ENCODE results near the gene HAUS3. TPM values are rescaled to one million over a fixed set of nuclear protein-coding genes. Genes with fewer than 3 reads are reported as not detected.
A peak's percentile ranks its signal among the peaks of the same experiment; 100 is the strongest.
"Not testable (repeated sequence)": the region's sequence is repeated elsewhere in the genome, so short reads cannot be mapped to it uniquely, and the experiment has no call there.

Gene HAUS3
- total RNA-seq, 3 donors from 2014 or later, result 20.6 to 24.1 (median 22.5) TPM

GRCh38 chr4:2283199-2283711 is 41.3 kb upstream of the HAUS3 start:
- DNase-seq (no peak), ATAC-seq (no peak)
- Mint-ChIP-seq H3K9me3 (no peaks in the 10 kb centered on the region), H3K27me3 (ENCODE audit: low read depth) (no peaks in the 10 kb centered on the region), H3K4me3 (no peak overlapping the region), H3K36me3 (ENCODE audit: insufficient read depth) (no peaks in the 10 kb centered on the region), H3K4me1 (ENCODE audit: low read depth) (peaks cover 35% of the 10 kb centered on the region)

GRCh38 chr4:2281575-2282343 is 39.8 kb upstream of the HAUS3 start:
- Mint-ChIP-seq H3K4me3 (peak overlapping the region; percentile 50), H3K4me1 (ENCODE audit: low read depth) (peaks cover 35% of the 10 kb centered on the region), H3K36me3 (ENCODE audit: insufficient read depth) (no peaks in the 10 kb centered on the region), H3K9me3 (no peaks in the 10 kb centered on the region), H3K27me3 (ENCODE audit: low read depth) (no peaks in the 10 kb centered on the region)
- ATAC-seq (peak; percentile 85 to 89), DNase-seq (peak; percentile 71)

DNA sequence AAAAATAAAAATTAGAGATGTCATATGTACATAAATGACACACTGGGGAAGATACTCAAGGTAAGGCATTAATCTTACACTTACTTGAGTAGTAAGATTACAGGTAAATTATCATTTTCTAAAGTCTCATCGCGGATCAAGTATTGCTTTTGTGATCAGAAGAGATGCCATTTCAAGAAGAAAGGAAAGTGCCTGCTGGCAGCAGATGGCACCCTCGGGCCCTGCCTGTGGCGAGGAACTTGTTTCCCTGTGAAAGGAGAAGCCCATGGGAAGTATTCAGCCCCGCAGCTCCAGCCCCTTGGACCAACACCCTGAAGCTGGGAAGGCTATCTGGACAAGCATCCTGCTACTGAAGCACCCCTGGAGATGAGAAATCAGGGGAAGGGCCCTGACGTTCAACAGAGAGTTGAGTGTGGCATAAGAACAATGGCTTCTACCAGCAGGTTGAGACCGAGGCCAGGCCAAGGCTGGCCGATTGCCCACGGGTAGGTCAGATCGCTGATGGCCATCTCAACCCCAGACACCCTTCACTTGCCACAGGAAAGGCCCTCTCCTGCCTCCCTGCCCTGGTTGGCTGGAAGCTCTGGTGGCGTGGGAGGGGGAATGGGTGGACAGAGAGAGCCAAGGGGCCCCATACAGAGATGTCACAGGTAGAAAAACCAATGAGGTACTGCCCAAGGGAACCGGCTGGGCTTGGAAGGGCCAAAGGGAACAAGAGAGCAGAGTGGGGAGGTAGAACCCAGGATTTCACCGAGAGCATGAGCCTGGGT is 38.8 kb upstream of the HAUS3 start:
- DNase-seq (no peak), ATAC-seq (no peak)
- Mint-ChIP-seq H3K4me1 (ENCODE audit: low read depth) (peaks cover 35% of the 10 kb centered on the region), H3K27me3 (ENCODE audit: low read depth) (no peaks in the 10 kb centered on the region), H3K9me3 (no peaks in the 10 kb centered on the region), H3K4me3 (no peak overlapping the region), H3K36me3 (ENCODE audit: insufficient read depth) (no peaks in the 10 kb centered on the region)

DNA sequence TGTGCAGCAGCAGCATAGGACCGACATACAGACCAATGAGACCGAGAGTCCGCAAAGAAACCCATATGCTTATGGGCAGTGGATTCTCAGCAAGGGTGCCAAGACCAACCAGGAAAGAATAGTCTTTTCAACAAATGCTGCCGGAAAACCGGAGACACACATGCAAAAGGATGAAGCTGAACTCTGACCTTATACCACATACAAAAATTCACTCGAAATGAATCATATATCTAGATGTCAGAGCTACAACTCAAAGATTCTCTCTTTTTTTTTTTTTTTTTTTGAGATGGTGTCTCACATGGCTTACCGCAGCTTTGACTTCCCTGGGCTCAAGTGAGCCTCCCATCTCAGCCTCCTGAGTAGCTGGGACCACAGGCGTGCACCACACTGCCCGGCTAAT is 36.0 kb upstream of the HAUS3 start:
- Mint-ChIP-seq H3K4me1 (ENCODE audit: low read depth) (peaks cover 24% of the 10 kb centered on the region), H3K9me3 (no peaks in the 10 kb centered on the region), H3K4me3 (no peak overlapping the region), H3K36me3 (ENCODE audit: insufficient read depth) (no peaks in the 10 kb centered on the region), H3K27me3 (ENCODE audit: low read depth) (no peaks in the 10 kb centered on the region)
- no peak for DNase-seq
- ATAC-seq, result no peak

DNA sequence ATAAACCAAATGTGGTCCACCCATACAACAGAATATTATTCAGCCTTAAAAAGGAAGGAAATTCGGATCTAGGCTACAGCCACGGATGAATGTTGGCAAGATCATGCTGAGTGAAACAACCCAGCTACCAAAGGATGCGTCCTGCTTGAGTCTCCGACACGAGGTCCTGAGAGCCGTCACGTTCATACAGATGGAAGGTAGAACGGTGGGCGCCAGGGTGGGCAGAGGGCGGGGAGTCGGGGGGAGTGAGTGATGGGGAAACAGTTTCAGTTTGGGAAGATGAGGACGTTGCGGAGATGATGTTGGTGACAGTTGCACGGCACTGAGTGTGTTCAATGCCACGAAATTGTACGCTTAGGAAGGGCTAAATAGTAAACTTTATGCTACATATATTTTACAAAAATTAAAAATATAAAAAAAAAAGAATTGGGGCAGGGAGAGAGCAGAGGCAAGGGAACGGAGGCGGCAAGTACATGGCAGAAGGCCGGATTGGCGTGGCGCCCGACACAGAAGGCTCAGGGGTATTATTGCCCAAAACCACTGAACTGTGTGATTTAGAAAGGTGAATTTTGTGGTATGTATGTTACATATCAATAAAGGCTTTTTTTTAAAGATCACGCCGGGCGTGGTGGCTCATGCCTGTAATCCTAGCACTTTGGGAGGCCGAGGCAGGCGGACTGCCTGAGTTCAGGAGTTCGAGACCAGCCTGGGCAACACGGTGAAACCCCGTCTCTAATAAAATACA is 34.8 kb upstream of the HAUS3 start:
- DNase-seq (no peak), ATAC-seq (no peak)
- no peaks in the 10 kb centered on the region for H3K36me3 Mint-ChIP-seq (ENCODE audit: insufficient read depth)
- H3K4me1 Mint-ChIP-seq (ENCODE audit: low read depth), result peaks cover 14% of the 10 kb centered on the region
- H3K27me3 Mint-ChIP-seq (ENCODE audit: low read depth), result no peaks in the 10 kb centered on the region
- no peak overlapping the region for H3K4me3 Mint-ChIP-seq
- H3K9me3 Mint-ChIP-seq, result no peaks in the 10 kb centered on the region

DNA sequence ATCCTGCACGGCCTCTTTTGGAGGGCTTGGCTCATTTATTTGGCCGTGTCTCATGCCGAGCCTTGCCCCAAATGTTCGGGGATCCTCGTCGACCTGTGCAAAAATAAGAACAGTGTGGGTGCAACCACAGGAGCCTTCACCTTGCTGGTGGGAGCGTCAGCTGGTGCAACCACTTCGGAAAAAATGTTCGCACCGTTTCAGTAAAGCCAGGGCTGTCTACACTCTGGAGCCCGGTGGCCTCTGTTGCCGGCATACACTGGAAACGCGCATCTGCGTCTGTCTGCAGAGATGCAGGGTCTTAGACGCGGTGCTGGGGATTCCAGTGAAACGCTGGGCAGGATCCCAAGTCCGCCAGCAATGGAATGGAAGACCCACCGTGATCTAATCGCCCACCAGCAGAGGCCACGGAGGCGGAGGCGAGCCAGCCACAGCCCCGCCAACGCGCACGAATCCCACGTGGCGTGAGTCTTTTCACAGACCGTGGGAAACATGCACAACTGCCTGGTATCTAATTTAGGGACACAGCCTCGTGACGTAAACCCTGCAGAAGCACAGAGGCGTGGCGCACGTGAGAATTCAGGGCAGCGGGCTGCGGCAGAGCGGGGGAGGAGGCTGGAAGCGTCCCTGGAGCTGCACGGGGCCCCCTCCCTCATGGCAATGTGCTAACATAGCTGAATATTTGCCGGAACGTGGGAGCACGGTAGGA is 33.8 kb upstream of the HAUS3 start:
- Mint-ChIP-seq H3K27me3 (ENCODE audit: low read depth) (no peaks in the 10 kb centered on the region), H3K9me3 (no peaks in the 10 kb centered on the region), H3K4me3 (no peak overlapping the region), H3K4me1 (ENCODE audit: low read depth) (peaks cover 3% of the 10 kb centered on the region), H3K36me3 (ENCODE audit: insufficient read depth) (no peaks in the 10 kb centered on the region)
- no peak for ATAC-seq
- DNase-seq, result no peak

DNA sequence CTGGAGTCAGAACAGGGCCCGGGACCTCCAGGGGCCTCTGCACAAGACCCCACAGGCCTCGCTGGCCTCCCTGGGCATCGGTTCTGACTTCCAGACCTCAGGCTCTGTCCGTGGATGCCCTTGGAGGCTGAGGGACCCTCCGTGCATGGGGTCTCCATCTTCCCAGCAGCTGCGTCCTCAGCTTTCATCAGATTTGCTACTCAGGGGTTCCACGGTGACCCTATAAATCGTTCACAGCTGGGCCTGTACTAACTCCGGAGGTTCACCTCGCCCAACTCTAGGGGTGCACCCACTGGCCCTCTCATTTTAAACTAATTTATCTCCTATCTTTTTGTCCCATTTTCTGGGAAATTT is 33.1 kb upstream of the HAUS3 start:
- not testable (repeated sequence) for H3K36me3 Mint-ChIP-seq (ENCODE audit: insufficient read depth); ATAC-seq; H3K4me3 Mint-ChIP-seq; DNase-seq; H3K4me1 Mint-ChIP-seq (ENCODE audit: low read depth); H3K27me3 Mint-ChIP-seq (ENCODE audit: low read depth); H3K9me3 Mint-ChIP-seq

GRCh38 chr4:2274320-2275043 is 32.6 kb upstream of the HAUS3 start:
- DNase-seq (no peak), ATAC-seq (no peak)
- Mint-ChIP-seq H3K27me3 (ENCODE audit: low read depth) (no peaks in the 10 kb centered on the region), H3K4me3 (no peak overlapping the region), H3K4me1 (ENCODE audit: low read depth) (no peaks in the 10 kb centered on the region), H3K36me3 (ENCODE audit: insufficient read depth) (no peaks in the 10 kb centered on the region), H3K9me3 (no peaks in the 10 kb centered on the region)

DNA sequence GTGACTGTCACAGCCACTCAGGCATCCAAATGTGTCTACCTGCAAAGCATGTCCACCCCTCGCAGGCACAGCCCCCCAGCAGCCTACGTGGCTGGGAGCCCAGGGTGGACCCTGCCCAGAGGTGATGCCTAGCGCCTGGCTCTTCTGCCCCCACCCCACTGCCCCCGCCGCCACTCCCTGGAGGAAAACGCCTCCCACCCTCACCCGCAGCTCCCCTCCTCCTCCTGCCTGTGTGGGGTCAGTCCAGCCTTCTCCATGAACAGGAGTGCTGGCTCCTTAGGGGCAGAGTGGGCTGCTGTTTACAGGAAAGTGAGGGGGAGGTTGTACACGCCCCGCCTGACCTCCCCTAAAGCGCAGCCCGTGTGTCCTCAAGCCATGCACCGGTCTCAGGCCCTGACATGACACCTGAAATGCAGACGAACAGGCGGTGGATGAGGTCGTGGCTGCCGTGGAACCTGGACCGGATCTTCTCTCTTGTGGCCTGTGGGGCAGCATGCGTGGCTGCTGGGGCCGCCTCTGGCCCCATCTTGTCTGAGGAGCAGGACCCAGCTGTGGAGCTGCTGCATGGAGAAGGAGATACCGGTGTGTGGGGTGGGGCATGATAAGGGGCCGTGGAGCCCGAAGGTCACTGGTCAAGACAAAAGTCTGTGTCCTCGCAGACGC is 31.9 kb upstream of the HAUS3 start:
- H3K36me3 Mint-ChIP-seq (ENCODE audit: insufficient read depth), result no peaks in the 10 kb centered on the region
- H3K9me3 Mint-ChIP-seq, result no peaks in the 10 kb centered on the region
- H3K4me1 Mint-ChIP-seq (ENCODE audit: low read depth), result no peaks in the 10 kb centered on the region
- ATAC-seq (no peak), DNase-seq (no peak)
- H3K4me3 Mint-ChIP-seq, result no peak overlapping the region
- H3K27me3 Mint-ChIP-seq (ENCODE audit: low read depth), result no peaks in the 10 kb centered on the region

GRCh38 chr4:2273221-2273620 is 31.3 kb upstream of the HAUS3 start:
- Mint-ChIP-seq H3K4me3 (no peak overlapping the region), H3K27me3 (ENCODE audit: low read depth) (no peaks in the 10 kb centered on the region), H3K4me1 (ENCODE audit: low read depth) (no peaks in the 10 kb centered on the region), H3K9me3 (no peaks in the 10 kb centered on the region), H3K36me3 (ENCODE audit: insufficient read depth) (no peaks in the 10 kb centered on the region)
- DNase-seq (no peak), ATAC-seq (no peak)

- H3K4me1 Mint-ChIP-seq (ENCODE audit: low read depth), result no peaks in the 10 kb centered on the region
- no peaks in the 10 kb centered on the region for H3K9me3 Mint-ChIP-seq
These were observed 30.9 kb upstream of the HAUS3 start for GRCh38 chr4:2272828-2273120.

GRCh38 chr4:2272026-2272827 is 30.3 kb upstream of the HAUS3 start:
- Mint-ChIP-seq H3K4me1 (ENCODE audit: low read depth) (no peaks in the 10 kb centered on the region), H3K36me3 (ENCODE audit: insufficient read depth) (no peaks in the 10 kb centered on the region), H3K4me3 (no peak overlapping the region), H3K9me3 (no peaks in the 10 kb centered on the region), H3K27me3 (ENCODE audit: low read depth) (no peaks in the 10 kb centered on the region)
- no peak for ATAC-seq
- DNase-seq, result no peak

More at GRCh38 chr4:2272828-2273120, 30.9 kb upstream of the HAUS3 start:
- no peak overlapping the region for H3K4me3 Mint-ChIP-seq
- no peaks in the 10 kb centered on the region for H3K36me3 Mint-ChIP-seq (ENCODE audit: insufficient read depth)
- no peaks in the 10 kb centered on the region for H3K27me3 Mint-ChIP-seq (ENCODE audit: low read depth)
- DNase-seq, result no peak
- no peak for ATAC-seq

All from activated T-cell treated with anti-CD3 and anti-CD28 coated beads, Interleukin-2, amount 50 U/mL, for 4 hours (primary cell).